Left forelimb (tissue), 1 donor: ENCODE results near the gene RSRC2.
"Not testable (repeated sequence)": the region's sequence is repeated elsewhere in the genome, so short reads cannot be mapped to it uniquely, and the experiment has no call there.

Source experiments
- DNase-seq: peaks from one replicate; pipeline ENCODE4 v3.0.0-alpha.2; 2018; ENCODE audit warnings: low spot score

RSRC2 gene

GRCh38 chr12:122517877-122518276 is 8.9 kb downstream of the RSRC2 start:
- no peak for DNase-seq

- no peak for DNase-seq
These were observed 10.0 kb downstream of the RSRC2 start for GRCh38 chr12:122516544-122517361.

GRCh38 chr12:122515275-122515674 is 11.5 kb downstream of the RSRC2 start:
- DNase-seq: no peak

GRCh38 chr12:122513660-122514059 is 13.1 kb downstream of the RSRC2 start:
- no peak for DNase-seq

- DNase-seq: not testable (repeated sequence)
These were observed 13.7 kb downstream of the RSRC2 start for GRCh38 chr12:122513028-122513427.

- no peak for DNase-seq
These were observed 18.6 kb downstream of the RSRC2 start for GRCh38 chr12:122508163-122508562.

GRCh38 chr12:122506393-122506938 is 20.3 kb downstream of the RSRC2 start:
- DNase-seq: no peak

- DNase-seq: no peak
These were observed 21.2 kb downstream of the RSRC2 start for GRCh38 chr12:122505419-122506051.

- DNase-seq: no peak
These were observed 22.7 kb downstream of the RSRC2 start for GRCh38 chr12:122503783-122504590.

- no peak for DNase-seq
These were observed 23.5 kb downstream of the RSRC2 start for GRCh38 chr12:122503147-122503751.

- no peak for DNase-seq
These were observed 25.2 kb downstream of the RSRC2 start for GRCh38 chr12:122501489-122501989.

- DNase-seq: peak; percentile 97
These were observed 25.8 kb downstream of the RSRC2 start, which contains the start of gene ZCCHC8 for GRCh38 chr12:122500685-122501488. TSS of gene ZCCHC8 (minus strand) at chr12:122500932. CDS start at chr12:122500840, 92 bp downstream.

- DNase-seq: peak; percentile 79
These were observed 26.6 kb downstream of the RSRC2 start for GRCh38 chr12:122499991-122500684.

GRCh38 chr12:122495258-122495657 is 31.5 kb downstream of the RSRC2 start:
- no peak for DNase-seq

- not testable (repeated sequence) for DNase-seq
These were observed 33.5 kb downstream of the RSRC2 start for GRCh38 chr12:122493222-122493621.

- DNase-seq: no peak
These were observed 34.7 kb downstream of the RSRC2 start for GRCh38 chr12:122491991-122492390.

GRCh38 chr12:122489038-122489437 is 37.7 kb downstream of the RSRC2 start:
- DNase-seq: no peak

- DNase-seq: not testable (repeated sequence)
These were observed 38.9 kb downstream of the RSRC2 start for GRCh38 chr12:122487807-122488206.

- DNase-seq: no peak
These were observed 39.8 kb downstream of the RSRC2 start for GRCh38 chr12:122486805-122487426.

GRCh38 chr12:122486360-122486759 is 40.4 kb downstream of the RSRC2 start:
- DNase-seq: not testable (repeated sequence)
